Forelimb muscle (tissue), 1 donor: ENCODE results near the gene CYB5RL. TPM values are rescaled to one million over a fixed set of nuclear protein-coding genes. Genes with fewer than 3 reads are reported as not detected.
A peak's percentile ranks its signal among the peaks of the same experiment; 100 is the strongest.

Source experiments
- DNase-seq: peaks from one replicate; pipeline ENCODE4 v3.0.0-alpha.2; 2013; ENCODE audit warnings: low read depth
- polyA plus RNA-seq: library from polyadenylated mRNA; unstranded; fragments of 120-200 nt; gene quantifications from one replicate; pipeline ENCODE4 v1.2.1, GENCODE V29; 2013; ENCODE audit not compliant: insufficient read length

The CYB5RL gene
- polyA plus RNA-seq, 1 donor, result 7.1 TPM

GRCh38 chr1:54160351-54160750, 39.5 kb downstream of the CYB5RL start:
- DNase-seq, result no peak

- DNase-seq, result no peak
Measured at GRCh38 chr1:54159733-54160316, 40.0 kb downstream of the CYB5RL start.

- no peak for DNase-seq
Measured at GRCh38 chr1:54158071-54158470, 41.8 kb downstream of the CYB5RL start.

GRCh38 chr1:54157401-54157800, 42.4 kb downstream of the CYB5RL start:
- no peak for DNase-seq

- DNase-seq, result no peak
Measured at GRCh38 chr1:54156986-54157385, 42.8 kb downstream of the CYB5RL start.

GRCh38 chr1:54156201-54156600, 43.6 kb downstream of the CYB5RL start:
- DNase-seq, result no peak

GRCh38 chr1:54153535-54154439, 46.0 kb downstream of the CYB5RL start:
- peak; percentile 11 for DNase-seq

GRCh38 chr1:54152696-54153095, 47.1 kb downstream of the CYB5RL start, which contains the start of gene CDCP2:
Gene CDCP2, minus strand, starts transcription at chr1:54153000. Its CDS starts 78 bp downstream, at chr1:54152922.
- DNase-seq, result no peak

GRCh38 chr1:54151013-54151412, 48.8 kb downstream of the CYB5RL start:
- no peak for DNase-seq

Other genes with a start within 250 kb of the CYB5RL start
- gene LDLRAD1, start 181.8 kb downstream of the CYB5RL start, polyA plus RNA-seq, result not detected
- 137 TPM for gene TMEM59, start 146.8 kb downstream of the CYB5RL start, polyA plus RNA-seq
- gene TCEANC2, start 146.4 kb downstream of the CYB5RL start, polyA plus RNA-seq, result 5.4 TPM
- gene CDCP2, start 47.0 kb downstream of the CYB5RL start, polyA plus RNA-seq, result 0.08 TPM
- 61.5 TPM for gene MRPL37, start 137 bp upstream of the CYB5RL start, polyA plus RNA-seq
- 52.0 TPM for gene SSBP3, start 206.4 kb upstream of the CYB5RL start, polyA plus RNA-seq